Activated CD4-positive, alpha-beta memory T cell treated with anti-CD3 and anti-CD28 coated beads for 36 hours (primary cell): ENCODE measurements around the gene MLLT6. TPM values are rescaled to one million over a fixed set of nuclear protein-coding genes. Genes with fewer than 3 reads are reported as not detected.
A peak's percentile ranks its signal among the peaks of the same experiment; 100 is the strongest.

Source experiments
- CTCF ChIA-PET: fragments of 350-600 bp; sonication (Branson Sonifier 250); formaldehyde crosslinking; loops from one replicate; lab custom pipeline; 2021; ENCODE audit warnings: antibody characterized with exemption, inconsistent platforms; lab: Charles Lee
- POLR2A ChIA-PET: fragments of 350-600 bp; sonication (Branson Sonifier 250); formaldehyde crosslinking; loops from one replicate; lab custom pipeline; 2021; ENCODE audit warnings: antibody characterized with exemption; lab: Charles Lee
- DNase-seq: peaks from one replicate; pipeline ENCODE4 v3.0.0-alpha.2; 2020
- H3K27ac Mint-ChIP-seq: one replicate; pipeline ENCODE4 v1.8.0; 2021; ENCODE audit warnings: mixed read lengths
- H3K27me3 Mint-ChIP-seq: one replicate; pipeline ENCODE4 v1.8.0; 2021; ENCODE audit warnings: mixed read lengths
- H3K36me3 Mint-ChIP-seq: one replicate; pipeline ENCODE4 v1.8.0; 2021; ENCODE audit warnings: mixed read lengths
- H3K4me1 Mint-ChIP-seq: one replicate; pipeline ENCODE4 v1.8.0; 2021; ENCODE audit warnings: low read depth, mixed read lengths
- H3K4me3 Mint-ChIP-seq: one replicate; pipeline ENCODE4 v1.8.0; 2021; ENCODE audit warnings: mild to moderate bottlenecking, mixed read lengths
- H3K9me3 Mint-ChIP-seq: one replicate; pipeline ENCODE4 v1.8.0; 2021; ENCODE audit warnings: mixed read lengths
- intact Hi-C: fragments of 100-400 bp; cut with micrococcal nuclease; formaldehyde crosslinking; loops from one replicate; pipeline ENCODE4 v1.15.1; 2023
- total RNA-seq, 2 experiments: library from RNA; stranded (reverse); gene quantifications; one replicate each; pipeline ENCODE4 v1.2.3, GENCODE V29; 2021

Gene MLLT6
- total RNA-seq, 2 experiments from 2014 or later, result 204 to 221 TPM

DNA sequence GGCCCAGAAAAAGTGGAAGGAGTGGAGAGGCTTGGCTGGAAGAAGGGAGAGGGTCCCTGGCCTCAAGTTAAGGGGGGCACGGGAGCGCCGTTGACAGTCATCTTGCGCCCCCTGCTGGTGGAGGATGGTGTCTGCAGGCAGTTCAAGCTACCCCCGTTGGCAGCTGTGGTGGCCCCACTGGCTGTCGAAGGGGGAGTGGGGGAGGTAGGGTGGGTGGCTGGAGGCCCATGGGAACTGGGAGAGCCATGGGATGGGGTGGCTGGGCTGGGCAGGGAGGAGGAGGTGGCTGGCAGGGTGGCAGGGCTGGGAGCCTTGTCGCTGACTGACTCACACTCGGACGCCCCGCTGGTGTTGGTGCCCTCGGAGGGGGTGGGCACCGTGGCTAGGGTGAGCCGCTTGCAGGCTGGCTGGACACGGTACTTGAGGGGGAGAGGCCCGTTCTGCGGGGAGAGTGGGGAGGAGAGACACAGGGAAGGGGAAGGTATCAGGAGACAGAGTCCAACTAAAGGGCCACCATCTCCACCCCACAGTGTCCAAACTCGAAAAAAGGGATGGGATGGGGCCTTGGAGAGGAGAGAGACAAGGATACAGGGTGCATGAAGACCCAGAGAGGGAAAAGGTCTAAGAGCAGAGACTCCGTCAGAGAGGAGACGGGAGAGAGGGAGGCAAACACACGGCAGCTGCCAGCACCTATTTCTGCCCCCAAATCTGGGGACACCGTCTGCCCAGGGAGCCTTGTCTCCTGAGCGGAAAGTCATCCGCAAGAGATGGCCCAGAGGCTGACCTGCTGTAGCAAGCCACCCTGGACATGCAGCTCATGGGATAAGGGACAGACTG, 30.3 kb downstream of the MLLT6 start:
- H3K27ac Mint-ChIP-seq, result no peak overlapping the region
- H3K27me3 Mint-ChIP-seq, result peaks cover 6% of the 10 kb centered on the region
- ChIA-PET POLR2A (interaction anchor here (1.4 to 1.9 kb wide), 5 partner anchors 17 to 60 kb away, joined by 3 to 9 read pairs (median 4); partner anchors contain the start of genes EPOP and PSMB3), CTCF (interaction anchor here (0.7 to 8.1 kb wide), 39 partner anchors 9 to 243 kb away, joined by 3 to 210 read pairs (median 6); partner anchors contain the start of genes EPOP, MLLT6, PCGF2 and PSMB3)
- peaks cover 12% of the 10 kb centered on the region for H3K36me3 Mint-ChIP-seq
- no peaks in the 10 kb centered on the region for H3K9me3 Mint-ChIP-seq
- peak; percentile 78 for DNase-seq
- intact Hi-C loops, result loop anchor here (1.0 to 2.0 kb wide), 2 partner anchors 15 to 58 kb away; no protein-coding TSS in a partner anchor
- peaks cover 42% of the 10 kb centered on the region for H3K4me1 Mint-ChIP-seq
- H3K4me3 Mint-ChIP-seq, result no peak overlapping the region

- Mint-ChIP-seq H3K4me1 (peaks cover 25% of the 10 kb centered on the region), H3K4me3 (no peak overlapping the region), H3K27me3 (peaks cover 8% of the 10 kb centered on the region), H3K9me3 (no peaks in the 10 kb centered on the region), H3K36me3 (peaks cover 3% of the 10 kb centered on the region), H3K27ac (no peak overlapping the region)
- CTCF ChIA-PET, result interaction anchor here (8.1 kb wide), 1 partner anchor 62 kb away, joined by 210 read pairs; the partner anchor contains the start of gene EPOP
- intact Hi-C loops, result no loop called here
- POLR2A ChIA-PET, result no interaction called here
- no peak for DNase-seq
Measured at GRCh38 chr17:38738007-38738662, 33.1 kb downstream of the MLLT6 start.

DNA sequence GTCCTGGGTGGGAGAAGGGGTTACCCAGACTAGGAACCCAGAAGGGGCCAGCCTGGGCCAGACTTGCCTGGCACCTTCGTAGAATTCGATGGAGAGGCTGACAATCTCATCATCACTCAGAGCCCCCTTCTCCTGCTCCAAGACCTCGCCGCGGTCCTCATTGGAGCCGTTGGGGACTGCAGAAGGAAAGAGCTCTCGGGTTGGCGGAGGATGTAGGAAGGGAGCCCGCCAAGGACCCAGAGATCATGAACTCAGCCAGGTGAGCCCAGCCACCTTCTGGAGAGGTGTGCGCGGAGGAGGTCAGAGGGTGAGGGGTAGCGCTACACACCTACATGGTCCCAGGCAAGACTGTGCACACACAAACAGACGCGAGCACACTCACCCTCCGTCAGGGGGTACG, 33.6 kb downstream of the MLLT6 start:
- H3K4me1 Mint-ChIP-seq, result peaks cover 19% of the 10 kb centered on the region
- peaks cover 9% of the 10 kb centered on the region for H3K27me3 Mint-ChIP-seq
- H3K36me3 Mint-ChIP-seq, result peaks cover under 1% of the 10 kb centered on the region
- ChIA-PET CTCF (no interaction called here), POLR2A (no interaction called here)
- no peaks in the 10 kb centered on the region for H3K9me3 Mint-ChIP-seq
- DNase-seq, result no peak
- H3K27ac Mint-ChIP-seq, result no peak overlapping the region
- intact Hi-C loops, result no loop called here
- no peak overlapping the region for H3K4me3 Mint-ChIP-seq

DNA sequence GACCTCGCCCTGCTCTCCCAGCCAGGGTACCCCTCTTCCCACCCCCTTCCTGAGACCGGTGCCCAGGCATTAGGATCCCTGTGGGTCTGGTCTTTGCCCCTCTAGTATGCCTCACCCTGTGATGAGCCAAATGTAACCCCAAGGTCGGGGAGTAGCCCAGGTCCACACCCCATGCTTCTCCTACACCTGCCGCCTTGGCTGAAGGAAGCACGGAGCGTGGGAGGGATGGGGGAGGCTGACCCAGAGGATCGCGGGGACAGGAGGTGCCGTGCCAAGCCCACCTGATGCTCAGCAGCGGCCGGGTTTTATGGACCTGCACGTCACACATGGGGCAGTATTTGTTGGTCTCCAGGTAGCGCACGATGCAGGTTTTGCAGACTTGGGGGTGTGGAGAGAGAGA, 34.2 kb downstream of the MLLT6 start:
- POLR2A ChIA-PET, result no interaction called here

GRCh38 chr17:38740044-38740443, 35.0 kb downstream of the MLLT6 start:
- Mint-ChIP-seq H3K36me3 (no peaks in the 10 kb centered on the region), H3K9me3 (no peaks in the 10 kb centered on the region), H3K4me1 (peaks cover 6% of the 10 kb centered on the region), H3K4me3 (no peak overlapping the region), H3K27me3 (peaks cover 13% of the 10 kb centered on the region), H3K27ac (no peak overlapping the region)
- no peak for DNase-seq
- intact Hi-C loops, result no loop called here
- ChIA-PET POLR2A (no interaction called here), CTCF (no interaction called here)

More for the DNA sequence above, 34.2 kb downstream of the MLLT6 start:
- intact Hi-C loops, result no loop called here
- H3K27ac Mint-ChIP-seq, result no peak overlapping the region
- no peaks in the 10 kb centered on the region for H3K36me3 Mint-ChIP-seq
- H3K4me1 Mint-ChIP-seq, result peaks cover 13% of the 10 kb centered on the region
- CTCF ChIA-PET, result no interaction called here
- H3K27me3 Mint-ChIP-seq, result peaks cover 13% of the 10 kb centered on the region
- H3K4me3 Mint-ChIP-seq, result no peak overlapping the region
- DNase-seq, result no peak
- H3K9me3 Mint-ChIP-seq, result no peaks in the 10 kb centered on the region

- Mint-ChIP-seq H3K4me1 (no peaks in the 10 kb centered on the region), H3K4me3 (no peak overlapping the region), H3K36me3 (no peaks in the 10 kb centered on the region), H3K27ac (no peak overlapping the region), H3K9me3 (no peaks in the 10 kb centered on the region), H3K27me3 (peaks cover 14% of the 10 kb centered on the region)
- POLR2A ChIA-PET, result no interaction called here
- no peak for DNase-seq
- intact Hi-C loops, result no loop called here
- CTCF ChIA-PET, result no interaction called here
Measured at GRCh38 chr17:38740806-38741205, 35.7 kb downstream of the MLLT6 start.

DNA sequence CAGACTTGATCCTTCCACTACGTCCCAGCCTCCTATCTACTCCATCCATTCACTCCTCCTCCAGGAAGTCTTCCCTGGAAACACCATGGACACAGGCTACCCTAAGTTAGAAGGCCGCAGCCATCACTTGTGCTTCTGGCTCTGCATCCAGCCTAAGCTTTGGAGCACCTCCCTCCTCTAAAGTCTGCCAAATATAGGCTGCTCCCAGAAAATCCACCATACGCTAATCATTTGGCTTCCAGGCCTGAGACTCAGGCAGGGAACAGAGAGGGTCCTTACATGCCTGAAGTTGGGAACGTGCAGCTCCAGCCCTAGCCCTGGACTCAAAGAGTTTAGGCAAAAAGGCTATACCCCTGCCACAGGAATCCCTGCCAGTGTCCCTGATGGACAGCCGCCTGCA, 36.4 kb downstream of the MLLT6 start:
- H3K4me1 Mint-ChIP-seq, result peaks cover 1% of the 10 kb centered on the region
- peaks cover 20% of the 10 kb centered on the region for H3K27me3 Mint-ChIP-seq
- H3K4me3 Mint-ChIP-seq, result no peak overlapping the region
- no peak overlapping the region for H3K27ac Mint-ChIP-seq
- intact Hi-C loops, result no loop called here
- H3K36me3 Mint-ChIP-seq, result no peaks in the 10 kb centered on the region
- ChIA-PET CTCF (no interaction called here), POLR2A (no interaction called here)
- H3K9me3 Mint-ChIP-seq, result no peaks in the 10 kb centered on the region
- no peak for DNase-seq

DNA sequence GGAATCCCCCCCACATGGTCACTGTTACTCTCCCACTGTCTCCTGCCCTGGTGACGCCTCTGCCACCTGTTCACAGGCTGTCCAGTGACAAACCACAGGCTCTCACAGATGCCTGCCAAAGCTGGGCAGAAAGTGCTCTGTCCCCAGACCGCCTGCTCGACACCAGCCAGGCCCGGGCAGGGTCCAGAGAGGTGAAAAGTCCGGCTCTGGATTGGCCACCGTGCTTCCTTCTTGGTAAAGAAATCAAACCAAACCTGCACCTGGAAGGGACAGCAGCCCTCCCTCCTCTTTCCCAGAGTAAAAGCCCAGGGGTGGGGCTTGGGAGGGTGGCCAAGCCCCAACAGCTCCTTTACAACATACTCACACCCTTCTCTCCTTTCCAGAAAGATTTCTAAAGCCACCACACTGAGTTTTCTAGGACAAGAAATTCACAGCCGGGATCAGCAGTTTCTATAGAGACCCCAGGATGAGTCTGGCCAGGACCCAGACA, 36.9 kb downstream of the MLLT6 start:
- H3K4me3 Mint-ChIP-seq, result no peak overlapping the region
- no peak overlapping the region for H3K27ac Mint-ChIP-seq
- ChIA-PET CTCF (no interaction called here), POLR2A (no interaction called here)
- no peaks in the 10 kb centered on the region for H3K36me3 Mint-ChIP-seq
- no peaks in the 10 kb centered on the region for H3K9me3 Mint-ChIP-seq
- peaks cover 5% of the 10 kb centered on the region for H3K4me1 Mint-ChIP-seq
- no peak for DNase-seq
- intact Hi-C loops, result no loop called here
- peaks cover 25% of the 10 kb centered on the region for H3K27me3 Mint-ChIP-seq

DNA sequence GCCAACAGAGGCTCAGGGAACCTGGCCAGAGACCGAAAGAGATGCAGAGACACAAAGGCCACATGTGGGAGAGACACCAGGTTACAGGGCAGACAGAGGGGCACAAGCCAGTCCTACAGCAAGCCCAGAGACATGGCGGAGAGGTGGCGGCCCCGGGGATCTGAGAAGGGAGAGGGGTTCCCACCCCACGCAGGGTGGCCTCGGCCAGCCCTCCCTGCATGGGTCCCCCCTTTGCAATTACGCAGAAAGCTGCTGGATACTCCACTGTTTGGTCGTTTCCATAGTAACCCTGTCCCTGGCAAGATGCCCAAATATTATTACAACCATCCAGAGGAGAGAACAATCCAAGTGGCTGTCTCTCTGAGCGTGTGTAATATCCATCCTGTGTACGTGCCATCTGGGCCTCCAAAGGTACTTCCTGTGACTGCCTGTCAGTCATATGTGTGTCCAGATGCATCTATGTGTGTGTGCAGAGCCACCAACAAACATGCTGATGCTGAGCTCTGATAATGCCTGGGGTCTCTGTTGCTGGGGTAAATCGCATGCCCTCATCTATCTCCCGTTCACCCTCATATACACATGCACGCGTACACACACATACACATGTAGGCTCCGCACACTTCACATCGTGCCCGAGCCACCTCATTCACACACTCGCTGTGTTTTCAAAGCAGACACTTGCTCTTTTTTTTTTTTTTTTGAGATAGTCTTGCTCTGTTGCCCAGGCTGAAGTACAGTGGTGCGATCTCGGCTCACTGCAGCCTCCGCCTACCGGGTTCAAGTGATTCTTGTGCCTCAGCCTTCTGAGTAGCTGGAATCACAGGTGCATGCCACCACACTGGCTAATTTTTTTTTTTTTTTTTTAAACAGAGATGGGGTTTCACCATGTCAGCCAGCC, 37.6 kb downstream of the MLLT6 start:
- Mint-ChIP-seq H3K4me3 (no peak overlapping the region), H3K9me3 (no peaks in the 10 kb centered on the region), H3K36me3 (no peaks in the 10 kb centered on the region), H3K27ac (no peak overlapping the region), H3K27me3 (peaks cover 25% of the 10 kb centered on the region), H3K4me1 (peaks cover 5% of the 10 kb centered on the region)
- ChIA-PET CTCF (no interaction called here), POLR2A (no interaction called here)
- intact Hi-C loops, result no loop called here
- no peak for DNase-seq

DNA sequence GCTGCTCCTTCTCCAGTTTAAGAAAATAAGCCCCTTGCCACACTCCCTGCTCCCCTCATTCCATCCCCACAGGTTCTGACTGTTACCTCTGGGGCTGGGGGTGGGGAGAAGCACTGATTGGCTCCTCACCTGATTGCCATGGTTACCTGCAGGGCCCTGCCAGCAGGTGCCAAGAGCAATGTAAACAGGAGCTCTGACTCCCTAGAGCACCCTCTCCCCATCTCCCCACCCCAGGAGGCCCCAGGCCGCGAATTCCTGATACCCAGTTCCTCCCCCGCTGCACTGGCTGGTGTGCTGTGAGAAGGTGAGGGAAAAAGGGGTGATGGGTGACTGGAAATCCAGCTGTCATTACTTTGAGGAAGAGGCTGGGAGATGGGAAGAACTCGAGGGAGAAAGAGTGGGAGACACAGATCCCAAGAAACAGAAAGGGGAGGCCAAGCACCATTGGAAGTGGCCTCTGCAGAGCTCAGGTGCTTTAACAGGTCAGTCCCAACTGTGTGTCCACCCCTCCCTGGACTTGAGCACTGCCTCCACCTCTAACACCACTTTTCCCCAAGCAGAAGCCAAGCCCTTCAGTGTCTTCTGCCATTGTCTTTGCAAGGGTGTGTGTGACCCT, 38.6 kb downstream of the MLLT6 start:
- H3K27ac Mint-ChIP-seq, result no peak overlapping the region
- no peaks in the 10 kb centered on the region for H3K36me3 Mint-ChIP-seq
- intact Hi-C loops, result no loop called here
- ChIA-PET CTCF (no interaction called here), POLR2A (no interaction called here)
- no peaks in the 10 kb centered on the region for H3K9me3 Mint-ChIP-seq
- no peak overlapping the region for H3K4me3 Mint-ChIP-seq
- H3K4me1 Mint-ChIP-seq, result peaks cover 7% of the 10 kb centered on the region
- no peak for DNase-seq
- peaks cover 28% of the 10 kb centered on the region for H3K27me3 Mint-ChIP-seq

DNA sequence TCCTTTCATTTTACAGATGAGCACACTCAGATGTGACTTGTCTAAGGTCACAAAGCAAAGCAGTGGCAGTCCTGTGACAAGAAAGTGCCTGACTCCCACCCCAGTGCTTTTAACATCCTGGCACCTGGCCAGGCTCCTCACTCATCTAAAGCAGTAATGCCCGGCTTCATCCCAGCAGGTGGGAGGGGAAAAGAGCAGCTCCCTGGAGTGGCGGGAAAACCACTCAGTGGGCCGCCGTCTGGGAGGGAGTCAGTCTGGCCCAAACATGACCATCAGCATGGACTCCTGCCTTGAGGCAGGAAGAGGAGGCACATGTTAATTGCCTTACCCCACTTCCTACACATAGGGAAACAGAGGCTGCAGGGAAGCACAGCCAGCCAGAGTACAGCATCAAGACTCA, 40.5 kb downstream of the MLLT6 start:
- H3K4me1 Mint-ChIP-seq, result peaks cover 12% of the 10 kb centered on the region
- H3K36me3 Mint-ChIP-seq, result no peaks in the 10 kb centered on the region
- H3K9me3 Mint-ChIP-seq, result no peaks in the 10 kb centered on the region
- H3K27ac Mint-ChIP-seq, result no peak overlapping the region
- ChIA-PET CTCF (interaction anchor here (0.9 to 1.9 kb wide), 2 partner anchors 10 to 78 kb away, joined by 3 to 4 read pairs; no protein-coding TSS in a partner anchor), POLR2A (no interaction called here)
- no peak overlapping the region for H3K4me3 Mint-ChIP-seq
- H3K27me3 Mint-ChIP-seq, result peaks cover 33% of the 10 kb centered on the region
- DNase-seq, result no peak
- intact Hi-C loops, result no loop called here
